HL-60 (cell line): ENCODE results near the gene GFOD1.

Source experiments
- DNase-seq, 2 experiments: peaks; one replicate each; pipeline ENCODE4 v3.0.0-alpha.2; 2010 to 2020; ENCODE audit warnings: low read depth in 1 of 2, low spot score in 1 of 2
- H3K27ac ChIP-seq: fragments of 250-450 bp; sonication (Bioruptor Pico); replicated peaks from 2 replicates; pipeline ENCODE4 v1.5.1; 2020; ENCODE audit warnings: mild to moderate bottlenecking, moderate library complexity
- H3K27me3 ChIP-seq: fragments of 250-450 bp; sonication (Bioruptor Pico); 2 replicates; pipeline ENCODE4 v1.5.1; 2021; ENCODE audit warnings: mild to moderate bottlenecking, moderate library complexity; ENCODE audit not compliant: insufficient read depth, poor library complexity, severe bottlenecking
- H3K4me3 ChIP-seq: replicated peaks from 2 replicates; pipeline ENCODE4 v1.5.1; 2011; ENCODE audit warnings: mild to moderate bottlenecking, control low read depth, low read length; ENCODE audit not compliant: insufficient read depth
- CTCF ChIP-seq: IDR thresholded peaks from one replicate; pipeline ENCODE4 v1.5.1; 2011; ENCODE audit warnings: low read length, control low read depth, inconsistent platforms; ENCODE audit not compliant: insufficient read depth
- GABPA ChIP-seq: IDR thresholded peaks from 2 replicates; pipeline ENCODE4 v1.6.1; 2012; ENCODE audit warnings: low read depth
- POLR2AphosphoS5 ChIP-seq: IDR thresholded peaks from 2 replicates; pipeline ENCODE4 v1.6.1; 2012; ENCODE audit warnings: low read depth
- REST ChIP-seq: IDR thresholded peaks from 2 replicates; pipeline ENCODE4 v1.6.1; 2012; ENCODE audit warnings: low read depth; ENCODE audit not compliant: insufficient replicate concordance
- SPI1 ChIP-seq: IDR thresholded peaks from 2 replicates; pipeline ENCODE4 v1.6.1; 2012; ENCODE audit warnings: low read depth, mild to moderate bottlenecking, borderline replicate concordance

The GFOD1 gene

GRCh38 chr6:13519839-13520238 is 32.4 kb upstream of the GFOD1 start:
- H3K27ac ChIP-seq: no peak overlapping the region
- no peaks in the 10 kb centered on the region for H3K27me3 ChIP-seq
- H3K4me3 ChIP-seq: no peak overlapping the region
- TF ChIP-seq REST (no peak), SPI1 (no peak), POLR2AphosphoS5 (no peak), GABPA (no peak), CTCF (no peak)
- no peak for DNase-seq

- Histone ChIP-seq H3K27ac (no peak overlapping the region), H3K4me3 (no peak overlapping the region), H3K27me3 (no peaks in the 10 kb centered on the region)
- no peak for TF ChIP-seq CTCF
- no peak for TF ChIP-seq POLR2AphosphoS5
- TF ChIP-seq SPI1: no peak
- TF ChIP-seq REST: no peak
- no peak for TF ChIP-seq GABPA
- DNase-seq: no peak
These were observed 29.7 kb upstream of the GFOD1 start for GRCh38 chr6:13517116-13517515.

GRCh38 chr6:13515912-13516311 is 28.5 kb upstream of the GFOD1 start:
- TF ChIP-seq SPI1 (no peak), CTCF (no peak), GABPA (no peak), REST (no peak), POLR2AphosphoS5 (no peak)
- no peak for DNase-seq
- no peak overlapping the region for H3K4me3 ChIP-seq
- H3K27me3 ChIP-seq: no peaks in the 10 kb centered on the region
- no peak overlapping the region for H3K27ac ChIP-seq
